BLaER1 treated with 17β-estradiol and CSF1 and Interleukin-3, amounts not matched to agents 10 nM and 100 nM (cell line): ENCODE measurements around the gene CDC42BPA.

Experiments used
- H3K27ac ChIP-seq, 11 experiments: shearing (Covaris generic); formaldehyde crosslinking; 2 replicates each; pipeline ENCODE4 v1.8.1; 2022
- H3K27me3 ChIP-seq, 11 experiments: shearing (Covaris generic); formaldehyde crosslinking; 2 replicates each; pipeline ENCODE4 v1.8.1; 2022
- H3K36me3 ChIP-seq, 11 experiments: shearing (Covaris generic); formaldehyde crosslinking; 2 replicates each; pipeline ENCODE4 v1.8.1; 2022
- H3K4me1 ChIP-seq, 10 experiments: shearing (Covaris generic); formaldehyde crosslinking; 2 replicates each; pipeline ENCODE4 v1.8.1; 2022
- H3K4me2 ChIP-seq, 11 experiments: shearing (Covaris generic); formaldehyde crosslinking; 2 replicates each; pipeline ENCODE4 v1.8.1; 2022
- H3K4me3 ChIP-seq, 10 experiments: shearing (Covaris generic); formaldehyde crosslinking; 2 replicates each; pipeline ENCODE4 v1.8.1; 2022
- H3K9ac ChIP-seq, 11 experiments: shearing (Covaris generic); formaldehyde crosslinking; 2 replicates each; pipeline ENCODE4 v1.8.1; 2022
- H3K9me3 ChIP-seq, 11 experiments: shearing (Covaris generic); formaldehyde crosslinking; replicated peaks in 1 of 11; 2 replicates each; pipeline ENCODE4 v1.8.1; 2022
- H4K20me1 ChIP-seq, 11 experiments: shearing (Covaris generic); formaldehyde crosslinking; 2 replicates each; pipeline ENCODE4 v1.8.1; 2022
- Cebpa-rat ChIP-seq, 11 experiments: shearing (Covaris generic); IDR thresholded peaks; 2 replicates each; pipeline ENCODE4 v1.8.1; 2022

The CDC42BPA gene

GRCh38 chr1:227335242-227336020, 17.1 kb upstream of the CDC42BPA start:
- H3K4me1 ChIP-seq, result peaks cover 5 to 12% (median 8%) of the 10 kb centered on the region in 10 experiments
- H4K20me1 ChIP-seq, result no peaks in the 10 kb centered on the region
- no peak for TF ChIP-seq Cebpa-rat (IDR thresholded peaks at IDR 0.05)
- H3K27me3 ChIP-seq, result no peaks in the 10 kb centered on the region
- H3K36me3 ChIP-seq, result no peaks in the 10 kb centered on the region
- no peak overlapping the region for H3K9ac ChIP-seq
- peaks cover 14 to 38% (median 22%) of the 10 kb centered on the region in 11 experiments for H3K9me3 ChIP-seq
- no peak overlapping the region for H3K4me2 ChIP-seq
- H3K27ac ChIP-seq, result no peak overlapping the region
- H3K4me3 ChIP-seq, result no peak overlapping the region

GRCh38 chr1:227333423-227333822, 15.1 kb upstream of the CDC42BPA start:
- no peaks in the 10 kb centered on the region for H4K20me1 ChIP-seq
- H3K4me1 ChIP-seq, result peaks cover 8 to 23% (median 18%) of the 10 kb centered on the region in 10 experiments
- TF ChIP-seq Cebpa-rat (IDR thresholded peaks at IDR 0.05), result no peak
- no peaks in the 10 kb centered on the region for H3K27me3 ChIP-seq
- H3K27ac ChIP-seq, result no peak overlapping the region
- H3K4me2 ChIP-seq, result no peak overlapping the region
- no peak overlapping the region for H3K9ac ChIP-seq
- no peaks in the 10 kb centered on the region for H3K36me3 ChIP-seq
- peaks cover 12 to 23% (median 15%) of the 10 kb centered on the region in 11 experiments for H3K9me3 ChIP-seq
- no peak overlapping the region for H3K4me3 ChIP-seq

- Histone ChIP-seq H3K27ac (peak overlapping the region in 5 of 11 experiments; percentile 12 to 51 (median 19); a peak in 6 of 22 replicates), H3K4me3 (no peak overlapping the region; a peak in 1 of 20 replicates), H3K4me1 (peaks cover 8 to 23% (median 18%) of the 10 kb centered on the region in 10 experiments), H3K9me3 (peaks cover 12 to 23% (median 15%) of the 10 kb centered on the region in 11 experiments), H3K4me2 (peak overlapping the region; percentile 16 to 80 (median 64); a peak in 21 of 22 replicates), H3K36me3 (no peaks in the 10 kb centered on the region), H4K20me1 (no peaks in the 10 kb centered on the region), H3K27me3 (no peaks in the 10 kb centered on the region), H3K9ac (peak overlapping the region in 3 of 11 experiments; percentile 5 to 12 (median 12); a peak in 1 of 22 replicates)
- TF ChIP-seq Cebpa-rat (IDR thresholded peaks at IDR 0.05), result no peak
Observed at GRCh38 chr1:227330279-227331076, 12.2 kb upstream of the CDC42BPA start.

- Histone ChIP-seq H3K4me1 (peaks cover 8 to 23% (median 18%) of the 10 kb centered on the region in 10 experiments), H3K4me2 (no peak overlapping the region), H3K27ac (no peak overlapping the region), H3K27me3 (no peaks in the 10 kb centered on the region), H3K36me3 (no peaks in the 10 kb centered on the region), H3K4me3 (no peak overlapping the region), H3K9ac (no peak overlapping the region), H4K20me1 (no peaks in the 10 kb centered on the region), H3K9me3 (peaks cover 7 to 15% (median 8%) of the 10 kb centered on the region in 11 experiments)
- peak in 4 of 11 experiments; percentile 11 to 48 (median 36); a peak in 3 of 22 replicates for TF ChIP-seq Cebpa-rat (IDR thresholded peaks at IDR 0.05)
Observed at GRCh38 chr1:227328405-227329019, 10.2 kb upstream of the CDC42BPA start.

- no peak overlapping the region for H3K4me2 ChIP-seq
- H3K36me3 ChIP-seq, result no peaks in the 10 kb centered on the region
- H4K20me1 ChIP-seq, result no peaks in the 10 kb centered on the region
- H3K9ac ChIP-seq, result no peak overlapping the region
- H3K27me3 ChIP-seq, result peaks cover 0 to 7% (median 0%) of the 10 kb centered on the region in 11 experiments; a peak in 4 of 22 replicates
- peaks cover under 1 to 14% (median 7%) of the 10 kb centered on the region in 10 experiments; a peak in 18 of 20 replicates for H3K4me1 ChIP-seq
- no peak overlapping the region for H3K4me3 ChIP-seq
- no peak overlapping the region for H3K27ac ChIP-seq
- TF ChIP-seq Cebpa-rat (IDR thresholded peaks at IDR 0.05), result no peak
- peaks cover 0 to 3% (median 0%) of the 10 kb centered on the region in 11 experiments; a peak in 1 of 22 replicates for H3K9me3 ChIP-seq
Observed at GRCh38 chr1:227325156-227325555, 6.9 kb upstream of the CDC42BPA start.

GRCh38 chr1:227323967-227324268, 5.6 kb upstream of the CDC42BPA start:
- no peak for TF ChIP-seq Cebpa-rat (IDR thresholded peaks at IDR 0.05)
- no peak overlapping the region for H3K4me3 ChIP-seq
- peaks cover 0 to 3% (median 0%) of the 10 kb centered on the region in 11 experiments; a peak in 1 of 22 replicates for H3K9me3 ChIP-seq
- no peaks in the 10 kb centered on the region for H4K20me1 ChIP-seq
- peaks cover 0 to 19% (median 11%) of the 10 kb centered on the region in 11 experiments; a peak in 18 of 22 replicates for H3K27me3 ChIP-seq
- H3K36me3 ChIP-seq, result no peaks in the 10 kb centered on the region
- no peak overlapping the region for H3K27ac ChIP-seq
- H3K9ac ChIP-seq, result no peak overlapping the region
- peaks cover 0 to 7% (median under 1%) of the 10 kb centered on the region in 10 experiments; a peak in 4 of 20 replicates for H3K4me1 ChIP-seq
- no peak overlapping the region for H3K4me2 ChIP-seq

GRCh38 chr1:227323171-227323966, 5.1 kb upstream of the CDC42BPA start:
- H4K20me1 ChIP-seq, result no peaks in the 10 kb centered on the region
- H3K4me1 ChIP-seq, result peaks cover 0 to 7% (median 2%) of the 10 kb centered on the region in 10 experiments; a peak in 4 of 20 replicates
- peaks cover 0 to 25% (median 16%) of the 10 kb centered on the region in 11 experiments; a peak in 19 of 22 replicates for H3K27me3 ChIP-seq
- no peak overlapping the region for H3K4me3 ChIP-seq
- no peak overlapping the region for H3K27ac ChIP-seq
- H3K9me3 ChIP-seq, result peaks cover 0 to 3% (median 0%) of the 10 kb centered on the region in 11 experiments; a peak in 1 of 22 replicates
- no peak overlapping the region for H3K9ac ChIP-seq
- no peaks in the 10 kb centered on the region for H3K36me3 ChIP-seq
- no peak for TF ChIP-seq Cebpa-rat (IDR thresholded peaks at IDR 0.05)
- no peak overlapping the region for H3K4me2 ChIP-seq

- Histone ChIP-seq H3K9me3 (peaks cover 0 to 3% (median 0%) of the 10 kb centered on the region in 11 experiments; a peak in 1 of 22 replicates), H4K20me1 (no peaks in the 10 kb centered on the region), H3K36me3 (no peaks in the 10 kb centered on the region)
Observed at GRCh38 chr1:227322376-227322775, 4.1 kb upstream of the CDC42BPA start.

More at GRCh38 chr1:227322376-227322775, 4.1 kb upstream of the CDC42BPA start:
- H3K4me2 ChIP-seq, result no peak overlapping the region
- peaks cover 0 to 7% (median 3%) of the 10 kb centered on the region in 10 experiments; a peak in 5 of 20 replicates for H3K4me1 ChIP-seq
- no peak for TF ChIP-seq Cebpa-rat (IDR thresholded peaks at IDR 0.05)
- H3K27me3 ChIP-seq, result peaks cover 0 to 35% (median 26%) of the 10 kb centered on the region in 11 experiments; a peak in 19 of 22 replicates
- no peak overlapping the region for H3K4me3 ChIP-seq
- no peak overlapping the region for H3K9ac ChIP-seq
- H3K27ac ChIP-seq, result no peak overlapping the region
